ENCODE measurements around the gene MAP2.

The MAP2 gene

DNA sequence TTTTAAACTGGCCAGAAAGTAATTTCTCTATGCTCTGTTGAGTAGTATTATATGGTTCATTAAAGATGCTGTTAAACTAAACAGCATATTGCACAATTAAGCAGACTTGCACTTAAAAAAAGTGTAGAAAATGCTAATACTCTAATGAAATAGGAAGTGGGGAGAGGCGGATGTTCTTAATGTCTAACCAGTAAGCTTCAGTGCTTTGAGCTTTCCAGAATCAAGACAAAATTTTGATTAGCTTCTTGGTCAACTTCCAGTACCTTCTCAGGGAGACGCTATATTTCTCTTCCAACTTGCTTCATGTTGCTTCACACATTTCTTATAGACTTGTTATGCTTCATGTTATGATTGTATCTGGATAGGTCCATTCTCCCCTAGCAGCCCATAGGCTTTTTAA lies 89.1 kb downstream of the MAP2 start:
- TF ChIP-seq, protein P1, sequence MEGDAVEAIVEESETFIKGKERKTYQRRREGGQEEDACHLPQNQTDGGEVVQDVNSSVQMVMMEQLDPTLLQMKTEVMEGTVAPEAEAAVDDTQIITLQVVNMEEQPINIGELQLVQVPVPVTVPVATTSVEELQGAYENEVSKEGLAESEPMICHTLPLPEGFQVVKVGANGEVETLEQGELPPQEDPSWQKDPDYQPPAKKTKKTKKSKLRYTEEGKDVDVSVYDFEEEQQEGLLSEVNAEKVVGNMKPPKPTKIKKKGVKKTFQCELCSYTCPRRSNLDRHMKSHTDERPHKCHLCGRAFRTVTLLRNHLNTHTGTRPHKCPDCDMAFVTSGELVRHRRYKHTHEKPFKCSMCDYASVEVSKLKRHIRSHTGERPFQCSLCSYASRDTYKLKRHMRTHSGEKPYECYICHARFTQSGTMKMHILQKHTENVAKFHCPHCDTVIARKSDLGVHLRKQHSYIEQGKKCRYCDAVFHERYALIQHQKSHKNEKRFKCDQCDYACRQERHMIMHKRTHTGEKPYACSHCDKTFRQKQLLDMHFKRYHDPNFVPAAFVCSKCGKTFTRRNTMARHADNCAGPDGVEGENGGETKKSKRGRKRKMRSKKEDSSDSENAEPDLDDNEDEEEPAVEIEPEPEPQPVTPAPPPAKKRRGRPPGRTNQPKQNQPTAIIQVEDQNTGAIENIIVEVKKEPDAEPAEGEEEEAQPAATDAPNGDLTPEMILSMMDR (IDR thresholded peaks at IDR 0.05) = no peak
- no peak for DNase-seq (ENCODE audit: low spot score)
- H3K4me3 ChIP-seq = no peak overlapping the region
- no peak overlapping the region for H3K27ac ChIP-seq

DNA sequence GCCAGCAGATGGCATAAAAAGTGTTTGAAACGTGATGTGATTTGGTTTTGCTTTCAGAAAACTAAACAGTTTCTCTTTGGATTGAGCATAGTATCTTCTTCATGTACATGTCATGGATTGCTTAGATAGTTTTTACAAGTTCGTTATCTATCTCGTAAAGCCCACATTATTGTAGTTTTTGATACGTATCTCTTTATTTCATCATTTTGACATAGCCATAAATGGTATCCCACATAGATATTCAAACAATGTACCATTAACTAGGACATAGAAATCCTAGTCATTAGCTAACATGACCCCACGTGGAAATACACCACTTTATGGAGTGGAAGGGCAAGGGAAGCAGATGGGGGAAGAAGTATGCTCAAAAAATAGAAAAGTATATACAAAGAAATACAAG lies 93.6 kb downstream of the MAP2 start:
- no peak overlapping the region for H3K27ac ChIP-seq

DNA sequence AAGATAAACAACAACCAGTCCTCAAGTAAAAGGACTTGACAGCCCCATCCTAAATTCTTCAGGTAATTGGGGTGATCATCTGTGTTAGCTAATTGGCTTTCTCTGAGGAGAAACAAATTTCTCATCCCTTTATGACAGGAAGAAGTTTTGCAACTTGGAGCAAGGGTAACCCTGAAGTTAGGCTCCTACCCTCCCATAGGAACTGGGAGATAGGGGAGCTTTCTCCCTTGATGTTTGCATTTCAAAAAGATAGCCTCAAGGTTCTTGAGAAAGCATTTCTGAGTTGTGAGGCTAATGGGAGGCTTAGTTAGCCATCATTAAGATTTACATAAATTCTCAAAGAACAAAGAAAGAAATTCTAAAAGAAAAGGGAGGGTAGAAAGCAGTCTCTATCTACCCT lies 95.4 kb downstream of the MAP2 start:
- TF ChIP-seq, protein P1 (IDR thresholded peaks at IDR 0.05) = no peak
- no peak overlapping the region for H3K4me3 ChIP-seq
- H3K27ac ChIP-seq = no peak overlapping the region
- no peak for DNase-seq (ENCODE audit: low spot score)

More for the DNA sequence above, 93.6 kb downstream of the MAP2 start:
- TF ChIP-seq, protein P1 (IDR thresholded peaks at IDR 0.05) = no peak
- no peak for DNase-seq (ENCODE audit: low spot score)
- H3K4me3 ChIP-seq = no peak overlapping the region

DNA sequence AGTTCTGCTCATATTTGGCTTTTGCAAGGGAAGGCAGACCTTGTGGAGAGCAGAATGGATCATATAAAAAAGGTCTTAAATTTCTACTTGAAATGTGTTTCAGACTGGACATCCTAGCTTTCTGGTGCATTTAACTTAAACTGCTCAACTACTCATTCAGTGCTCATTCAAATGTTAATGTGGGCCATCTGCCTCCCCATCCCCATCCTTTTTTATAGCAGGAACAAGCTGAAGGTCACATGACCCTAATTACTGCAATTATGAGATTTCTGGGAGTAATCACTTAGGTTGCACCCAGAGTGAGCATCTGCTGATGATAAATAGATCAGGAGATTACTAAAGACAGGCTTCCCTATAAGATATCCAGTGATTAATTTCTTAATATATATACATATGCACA lies 96.1 kb downstream of the MAP2 start:
- TF ChIP-seq, protein P1 (IDR thresholded peaks at IDR 0.05) = no peak
- no peak for DNase-seq (ENCODE audit: low spot score)

DNA sequence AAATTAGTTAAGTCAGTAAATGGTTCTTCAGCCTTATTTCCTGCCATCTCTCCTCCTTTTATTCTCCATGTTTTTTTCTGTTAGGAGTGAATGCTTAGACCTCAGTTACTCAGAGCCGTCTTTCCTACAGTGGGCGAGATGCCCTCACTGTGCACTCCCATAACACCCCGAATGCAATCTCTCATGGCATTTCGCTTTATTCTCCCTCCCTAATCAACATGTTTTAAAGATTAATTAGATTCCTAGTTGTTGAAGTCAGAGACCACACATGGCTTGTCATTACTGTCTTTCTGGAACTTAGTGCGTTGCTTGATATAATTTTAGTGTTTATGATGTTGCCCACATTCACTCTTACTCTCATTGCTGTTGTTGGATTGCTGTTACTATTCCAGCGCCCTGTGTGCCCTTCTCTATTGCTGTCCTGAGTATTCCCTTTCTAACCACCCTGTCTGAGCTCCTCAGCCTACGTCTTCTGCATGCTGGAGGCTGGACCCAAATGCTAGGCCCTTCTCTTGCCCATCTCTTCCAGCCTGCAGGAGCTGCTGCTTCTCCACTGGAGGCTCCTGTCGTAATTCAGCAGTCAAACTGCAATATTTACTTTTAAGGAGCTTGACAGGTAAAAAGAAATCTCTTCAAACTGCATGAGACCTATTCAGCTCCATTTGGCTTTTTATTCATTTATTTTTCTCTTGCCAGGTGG lies 99.3 kb downstream of the MAP2 start:
- TF ChIP-seq, protein P1 (IDR thresholded peaks at IDR 0.05) = no peak
- DNase-seq (ENCODE audit: low spot score) = no peak

More for the DNA sequence above, 96.1 kb downstream of the MAP2 start:
- H3K27ac ChIP-seq = no peak overlapping the region
- H3K4me3 ChIP-seq = no peak overlapping the region

DNA sequence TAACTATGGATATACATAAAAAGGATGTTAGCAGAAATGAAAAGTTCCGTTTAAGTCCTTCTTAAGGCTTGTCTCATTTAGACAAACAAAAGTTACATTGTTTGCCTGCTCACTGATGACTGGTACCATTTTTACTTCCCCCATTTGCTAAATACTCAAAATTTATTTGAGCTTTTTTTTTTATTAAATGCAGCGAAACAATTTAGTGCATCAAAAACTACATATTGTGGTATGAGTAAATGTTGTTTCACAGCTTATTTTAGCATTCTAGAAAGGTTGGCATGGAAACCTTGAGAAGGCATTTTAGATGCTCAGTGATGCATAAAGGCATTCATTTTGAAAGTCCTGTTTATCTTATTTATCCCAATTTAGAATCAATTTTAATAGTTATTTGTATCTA lies 100.0 kb downstream of the MAP2 start:
- no peak for DNase-seq (ENCODE audit: low spot score)
- Histone ChIP-seq H3K27ac (no peak overlapping the region), H3K4me3 (no peak overlapping the region)
- TF ChIP-seq, protein P1 (IDR thresholded peaks at IDR 0.05) = no peak

More for the DNA sequence above, 99.3 kb downstream of the MAP2 start:
- Histone ChIP-seq H3K27ac (no peak overlapping the region), H3K4me3 (no peak overlapping the region)

DNA sequence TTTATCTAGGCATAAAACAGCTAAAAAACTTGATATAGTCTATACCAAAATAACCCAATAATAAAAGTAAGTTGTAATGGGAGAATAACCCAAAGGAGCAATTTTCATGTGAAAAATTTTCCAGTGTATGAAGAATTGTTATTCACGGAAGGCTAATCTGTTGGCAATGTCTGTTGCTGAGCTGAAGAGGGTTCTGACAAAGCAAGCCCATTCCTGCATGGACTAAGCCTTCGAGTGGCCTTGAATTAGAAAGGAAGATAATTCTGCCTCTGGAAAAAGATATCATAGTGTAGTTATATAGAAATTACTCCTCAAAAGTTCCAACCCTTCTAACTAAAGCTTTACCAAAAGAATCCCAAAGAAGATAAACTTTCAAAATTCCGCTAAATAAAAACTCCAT lies 101.5 kb downstream of the MAP2 start:
- Histone ChIP-seq H3K4me3 (peak overlapping the region; percentile 29), H3K27ac (peak overlapping the region; percentile 69 to 76)
- TF ChIP-seq, protein P1 (IDR thresholded peaks at IDR 0.05) = no peak
- DNase-seq (ENCODE audit: low spot score) = no peak

All from coronary artery (tissue), 2 donors.